AG09309 (cell line): ENCODE results near the gene OMP.

Experiments used
- DNase-seq: peaks from one replicate; pipeline ENCODE4 v3.0.0-alpha.2; 2010; ENCODE audit warnings: low read depth
- H3K4me3 ChIP-seq: 2 replicates; pipeline ENCODE4 v1.5.1; 2011; ENCODE audit warnings: mild to moderate bottlenecking, low read depth, low read length, moderate library complexity; ENCODE audit not compliant: control insufficient read depth
- TF ChIP-seq, protein P1 (sequence below): IDR thresholded peaks from 2 replicates; pipeline ENCODE4 v1.5.1; 2011; ENCODE audit warnings: mild to moderate bottlenecking, low read depth, low read length, inconsistent platforms; ENCODE audit not compliant: insufficient read depth, control insufficient read depth; ENCODE audit errors: missing control alignments

The OMP gene

GRCh38 chr11:77136784-77137420, 34.3 kb downstream of the OMP start:
- TF ChIP-seq, protein P1, sequence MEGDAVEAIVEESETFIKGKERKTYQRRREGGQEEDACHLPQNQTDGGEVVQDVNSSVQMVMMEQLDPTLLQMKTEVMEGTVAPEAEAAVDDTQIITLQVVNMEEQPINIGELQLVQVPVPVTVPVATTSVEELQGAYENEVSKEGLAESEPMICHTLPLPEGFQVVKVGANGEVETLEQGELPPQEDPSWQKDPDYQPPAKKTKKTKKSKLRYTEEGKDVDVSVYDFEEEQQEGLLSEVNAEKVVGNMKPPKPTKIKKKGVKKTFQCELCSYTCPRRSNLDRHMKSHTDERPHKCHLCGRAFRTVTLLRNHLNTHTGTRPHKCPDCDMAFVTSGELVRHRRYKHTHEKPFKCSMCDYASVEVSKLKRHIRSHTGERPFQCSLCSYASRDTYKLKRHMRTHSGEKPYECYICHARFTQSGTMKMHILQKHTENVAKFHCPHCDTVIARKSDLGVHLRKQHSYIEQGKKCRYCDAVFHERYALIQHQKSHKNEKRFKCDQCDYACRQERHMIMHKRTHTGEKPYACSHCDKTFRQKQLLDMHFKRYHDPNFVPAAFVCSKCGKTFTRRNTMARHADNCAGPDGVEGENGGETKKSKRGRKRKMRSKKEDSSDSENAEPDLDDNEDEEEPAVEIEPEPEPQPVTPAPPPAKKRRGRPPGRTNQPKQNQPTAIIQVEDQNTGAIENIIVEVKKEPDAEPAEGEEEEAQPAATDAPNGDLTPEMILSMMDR: no peak
- no peak for DNase-seq
- H3K4me3 ChIP-seq: no peak overlapping the region

DNA sequence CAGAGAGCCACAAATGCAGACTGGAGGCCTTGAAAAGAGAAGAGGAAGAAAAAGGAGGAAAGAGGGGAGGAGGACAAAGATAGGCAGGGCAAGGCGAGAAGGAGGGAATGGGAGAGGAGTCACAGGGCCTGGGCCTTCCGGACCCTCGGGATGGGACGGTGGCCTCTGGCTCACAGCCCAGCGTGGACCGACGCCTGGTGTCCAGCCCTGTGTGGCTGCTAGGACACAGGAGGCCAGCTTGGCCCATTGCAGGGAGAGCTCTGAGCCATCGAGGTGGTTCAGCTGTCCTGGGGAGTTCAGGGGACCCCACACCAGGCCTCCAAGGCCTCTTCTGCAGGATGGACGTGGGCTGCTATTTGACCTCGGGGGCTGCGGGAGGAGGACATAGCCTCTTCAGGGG, 34.8 kb downstream of the OMP start:
- no peak overlapping the region for H3K4me3 ChIP-seq
- no peak for DNase-seq
- TF ChIP-seq, protein P1: no peak

- no peak overlapping the region for H3K4me3 ChIP-seq
- TF ChIP-seq, protein P1: no peak
- DNase-seq: no peak
Measured at GRCh38 chr11:77138106-77138649, 35.5 kb downstream of the OMP start.

DNA sequence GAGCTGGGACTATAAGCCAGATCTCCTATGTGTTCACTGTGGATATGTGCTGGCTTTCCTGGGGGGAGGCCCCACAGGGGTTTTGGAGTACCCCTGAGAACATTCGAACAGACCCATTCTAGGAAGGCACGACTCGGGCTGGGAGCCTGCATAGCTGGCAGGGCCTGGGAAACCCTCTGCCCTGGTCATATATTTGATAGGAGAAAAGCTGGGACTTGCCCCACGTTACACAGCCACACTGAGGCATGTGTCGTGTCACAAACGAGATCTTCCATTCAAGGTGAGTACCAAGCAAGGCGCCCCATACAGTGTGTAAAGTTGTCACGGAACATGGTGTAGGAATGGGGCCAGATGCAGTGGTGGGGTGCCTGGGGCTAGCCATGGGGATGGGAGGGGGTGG, 36.6 kb downstream of the OMP start:
- no peak for DNase-seq
- TF ChIP-seq, protein P1: no peak
- H3K4me3 ChIP-seq: no peak overlapping the region

- TF ChIP-seq, protein P1: no peak
- H3K4me3 ChIP-seq: no peak overlapping the region
- no peak for DNase-seq
Measured at GRCh38 chr11:77140231-77140851, 37.7 kb downstream of the OMP start.

DNA sequence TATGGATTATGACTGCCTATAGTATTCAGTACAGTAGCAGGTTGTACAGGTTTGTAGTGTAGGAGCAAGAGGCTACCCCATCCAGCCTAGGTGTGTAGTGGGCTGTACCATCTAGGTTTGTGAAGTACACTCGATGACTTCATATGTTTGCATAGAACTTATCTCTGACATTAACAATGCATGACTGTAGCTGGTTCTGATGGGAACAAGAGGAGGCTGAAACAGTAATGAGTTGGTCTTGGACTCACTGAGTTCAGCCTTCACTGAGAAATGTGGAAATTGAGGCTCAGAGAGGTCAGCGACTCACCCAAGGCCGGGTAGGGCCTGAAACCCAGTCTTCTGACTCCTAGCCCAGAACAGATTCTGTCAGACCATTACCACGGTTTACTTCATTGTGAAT, 38.4 kb downstream of the OMP start:
- TF ChIP-seq, protein P1: no peak
- peak; percentile 27 for DNase-seq
- H3K4me3 ChIP-seq: no peak overlapping the region
